HFFc6 (cell line): ENCODE results near the gene CSNK1E. TPM values are rescaled to one million over a fixed set of nuclear protein-coding genes. Genes with fewer than 3 reads are reported as not detected.

Experiments
- DNase-seq: peaks from one replicate; pipeline ENCODE4 v3.0.0-alpha.2; 2018
- H3K27ac Mint-ChIP-seq: 2 replicates; pipeline ENCODE4 v1.8.0; 2020; ENCODE audit warnings: mild to moderate bottlenecking, mixed read lengths
- H3K27me3 Mint-ChIP-seq: 2 replicates; pipeline ENCODE4 v1.8.0; 2021; ENCODE audit warnings: mild to moderate bottlenecking, moderate library complexity, mixed read lengths; ENCODE audit not compliant: insufficient read depth
- H3K36me3 Mint-ChIP-seq: 2 replicates; pipeline ENCODE4 v1.8.0; 2021; ENCODE audit warnings: low read depth, mixed read lengths
- H3K4me1 Mint-ChIP-seq: 2 replicates; pipeline ENCODE4 v1.8.0; 2020; ENCODE audit warnings: low read depth, mixed read lengths
- H3K4me3 Mint-ChIP-seq: 2 replicates; pipeline ENCODE4 v1.8.0; 2020; ENCODE audit warnings: mild to moderate bottlenecking, moderate library complexity, mixed read lengths
- H3K9me3 Mint-ChIP-seq: 2 replicates; pipeline ENCODE4 v1.8.0; 2020; ENCODE audit warnings: mild to moderate bottlenecking, mixed read lengths
- total RNA-seq, 6 experiments: library from RNA; stranded (reverse); fragmentation: NEBNext Ultra II Directional; extraction: Animal tissue kit (Norgen Biotek cat#: 25700); gene quantifications; 2 replicates in 1 of 6; 3 replicates in 5 of 6; pipeline ENCODE4 v1.2.3, GENCODE V29; 2021
- TF ChIP-seq, protein P1 (sequence below): fragments of 200-600 bp; sonication (generic); IDR thresholded peaks from 2 replicates; pipeline ENCODE4 v1.5.0; 2021; ENCODE audit warnings: antibody characterized with exemption, mild to moderate bottlenecking

Gene CSNK1E
- total RNA-seq, 6 experiments from 2014 or later = 166 to 184 (median 172) TPM

DNA sequence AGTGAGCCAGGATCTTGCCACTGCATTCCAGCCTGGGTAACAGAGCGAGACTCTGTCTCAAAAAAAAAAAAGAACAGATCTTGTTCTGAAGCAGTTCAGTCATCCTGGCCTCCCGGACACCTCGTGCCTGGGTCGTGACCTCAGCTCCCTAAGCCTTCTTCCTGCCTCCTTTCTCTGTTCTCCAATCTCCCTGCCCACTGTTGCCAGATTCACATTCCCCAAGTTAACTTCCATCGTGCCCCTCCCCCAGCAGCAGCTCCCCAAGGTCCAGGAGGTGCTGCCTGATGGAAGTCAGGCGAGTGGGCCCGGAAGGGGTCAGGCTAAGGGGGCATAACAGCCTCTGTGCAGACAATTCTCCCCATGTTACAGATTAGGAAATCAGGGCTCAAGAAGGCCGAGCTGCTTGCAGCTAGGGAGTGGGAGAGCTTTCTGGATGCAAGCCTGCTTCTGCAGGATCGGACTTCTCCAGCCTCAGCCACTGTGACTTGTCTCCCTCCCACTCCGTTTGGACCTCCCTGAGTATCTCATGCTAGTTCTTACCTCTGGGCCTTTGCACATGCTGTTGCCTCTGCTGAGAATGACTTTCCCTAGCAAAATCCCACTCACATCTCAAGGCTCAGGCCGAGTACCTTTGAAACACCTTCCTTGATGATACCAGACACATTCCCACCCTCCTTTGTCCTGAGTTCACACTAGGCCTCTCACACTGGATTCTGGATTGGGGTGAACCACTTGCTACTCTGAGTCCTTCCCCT is 30.1 kb downstream of the CSNK1E start:
- Mint-ChIP-seq H3K27me3 (peaks cover 18% of the 10 kb centered on the region), H3K4me1 (peaks cover 36% of the 10 kb centered on the region), H3K36me3 (peaks cover 11% of the 10 kb centered on the region), H3K4me3 (0 out of 2 replicates have a peak overlapping the region, but pooled peaks have one; percentile 11), H3K9me3 (no peaks in the 10 kb centered on the region), H3K27ac (peak overlapping the region; percentile 57; the same call in 1 of the 2 replicates)
- no peak for DNase-seq
- TF ChIP-seq, protein P1, sequence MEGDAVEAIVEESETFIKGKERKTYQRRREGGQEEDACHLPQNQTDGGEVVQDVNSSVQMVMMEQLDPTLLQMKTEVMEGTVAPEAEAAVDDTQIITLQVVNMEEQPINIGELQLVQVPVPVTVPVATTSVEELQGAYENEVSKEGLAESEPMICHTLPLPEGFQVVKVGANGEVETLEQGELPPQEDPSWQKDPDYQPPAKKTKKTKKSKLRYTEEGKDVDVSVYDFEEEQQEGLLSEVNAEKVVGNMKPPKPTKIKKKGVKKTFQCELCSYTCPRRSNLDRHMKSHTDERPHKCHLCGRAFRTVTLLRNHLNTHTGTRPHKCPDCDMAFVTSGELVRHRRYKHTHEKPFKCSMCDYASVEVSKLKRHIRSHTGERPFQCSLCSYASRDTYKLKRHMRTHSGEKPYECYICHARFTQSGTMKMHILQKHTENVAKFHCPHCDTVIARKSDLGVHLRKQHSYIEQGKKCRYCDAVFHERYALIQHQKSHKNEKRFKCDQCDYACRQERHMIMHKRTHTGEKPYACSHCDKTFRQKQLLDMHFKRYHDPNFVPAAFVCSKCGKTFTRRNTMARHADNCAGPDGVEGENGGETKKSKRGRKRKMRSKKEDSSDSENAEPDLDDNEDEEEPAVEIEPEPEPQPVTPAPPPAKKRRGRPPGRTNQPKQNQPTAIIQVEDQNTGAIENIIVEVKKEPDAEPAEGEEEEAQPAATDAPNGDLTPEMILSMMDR = no peak

DNA sequence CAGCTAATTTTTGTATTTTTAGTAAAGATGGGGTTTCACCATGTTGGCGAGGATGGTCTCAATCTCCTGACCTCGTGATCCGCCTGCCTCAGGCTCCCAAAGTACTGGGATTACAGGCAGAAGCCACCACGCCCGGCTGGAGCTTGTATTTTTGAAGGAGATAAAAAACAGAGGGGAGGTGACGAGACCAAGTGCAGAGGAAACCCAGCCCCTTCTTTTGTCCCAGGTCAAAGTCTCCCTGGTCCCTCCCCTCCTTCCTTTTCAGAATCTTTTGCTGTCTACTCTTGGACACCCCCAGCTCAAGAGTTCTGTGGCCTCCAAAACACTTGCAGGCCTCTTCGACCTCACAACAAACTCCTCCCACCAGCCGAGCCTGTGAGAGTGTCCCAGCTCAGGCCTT is 32.2 kb downstream of the CSNK1E start:
- Mint-ChIP-seq H3K9me3 (no peaks in the 10 kb centered on the region), H3K36me3 (peaks cover 13% of the 10 kb centered on the region)

DNA sequence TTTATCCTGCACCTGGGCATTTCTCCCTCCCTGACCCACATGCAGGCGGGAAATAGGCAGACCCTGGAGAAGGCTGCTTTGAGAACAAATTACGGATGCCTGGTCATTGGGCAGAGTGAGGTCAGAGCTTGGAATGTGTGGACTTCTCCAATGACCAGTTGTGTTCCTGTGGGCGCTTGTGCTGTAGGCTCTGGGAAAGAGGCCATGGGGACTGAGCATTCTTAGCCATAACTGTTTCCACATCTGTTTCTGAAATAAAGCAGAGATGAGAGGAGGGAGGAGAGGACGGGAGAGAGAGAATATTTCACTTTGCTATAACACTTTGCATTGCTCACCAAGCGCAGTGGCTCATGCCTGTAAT is 33.2 kb downstream of the CSNK1E start:
- Mint-ChIP-seq H3K27ac (peak overlapping the region; percentile 85), H3K27me3 (peaks cover 18% of the 10 kb centered on the region), H3K36me3 (peaks cover 13% of the 10 kb centered on the region), H3K4me1 (peaks cover 36% of the 10 kb centered on the region), H3K9me3 (no peaks in the 10 kb centered on the region), H3K4me3 (peak overlapping the region; percentile 15)
- TF ChIP-seq, protein P1 = no peak
- peak; percentile 90 for DNase-seq

More for the DNA sequence above, 32.2 kb downstream of the CSNK1E start:
- H3K4me3 Mint-ChIP-seq = no peak overlapping the region
- TF ChIP-seq, protein P1 = no peak
- DNase-seq = no peak
- peak overlapping the region; percentile 79 for H3K27ac Mint-ChIP-seq
- H3K4me1 Mint-ChIP-seq = peaks cover 36% of the 10 kb centered on the region
- H3K27me3 Mint-ChIP-seq = peaks cover 18% of the 10 kb centered on the region

DNA sequence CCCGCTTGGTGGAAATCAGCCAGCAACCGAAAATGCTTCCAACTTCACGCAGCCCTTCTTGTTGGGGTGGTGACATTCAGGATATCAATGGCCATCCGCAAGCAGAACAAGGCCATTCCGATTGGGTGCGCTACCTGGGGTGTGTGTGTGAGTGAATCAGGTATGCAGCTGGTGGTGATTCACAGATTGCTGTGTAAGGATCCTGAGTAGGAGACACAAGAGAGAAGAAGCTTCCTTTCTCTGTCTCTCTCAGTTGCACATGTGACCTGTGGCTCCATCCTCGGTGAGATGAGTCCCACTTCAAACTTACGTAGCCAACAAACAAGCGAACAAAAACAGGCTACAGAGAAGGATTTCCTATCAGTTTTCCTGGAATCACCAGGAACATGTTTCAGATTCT is 34.8 kb downstream of the CSNK1E start:
- peaks cover 39% of the 10 kb centered on the region for H3K4me1 Mint-ChIP-seq
- peaks cover 7% of the 10 kb centered on the region for H3K36me3 Mint-ChIP-seq
- TF ChIP-seq, protein P1 = no peak
- no peak overlapping the region for H3K4me3 Mint-ChIP-seq
- no peak for DNase-seq
- H3K27ac Mint-ChIP-seq = peak overlapping the region; percentile 85
- H3K9me3 Mint-ChIP-seq = no peaks in the 10 kb centered on the region
- H3K27me3 Mint-ChIP-seq = peaks cover 16% of the 10 kb centered on the region

DNA sequence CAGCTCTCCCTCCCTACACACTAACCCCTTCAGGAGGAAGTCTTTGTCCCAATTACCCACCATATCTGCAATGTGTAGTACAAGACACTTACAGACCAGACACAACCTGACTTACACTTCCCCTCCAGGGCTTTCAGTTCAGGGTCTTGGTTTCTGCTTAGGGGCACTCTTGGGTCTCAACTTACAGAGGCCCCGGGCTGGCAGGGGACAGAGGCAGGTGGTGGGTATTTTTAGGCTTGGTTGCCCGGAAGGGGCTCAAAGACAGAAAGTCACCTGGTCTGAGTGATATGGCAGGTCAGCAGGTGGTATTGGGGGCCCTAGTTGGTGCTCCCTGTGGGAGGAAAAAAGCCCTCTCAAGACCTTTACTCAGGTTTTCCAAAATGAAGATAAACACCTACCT is 41.1 kb downstream of the CSNK1E start:
- Mint-ChIP-seq H3K4me3 (no peak overlapping the region), H3K36me3 (no peaks in the 10 kb centered on the region; the same call in 1 of the 2 replicates), H3K9me3 (no peaks in the 10 kb centered on the region), H3K27me3 (no peaks in the 10 kb centered on the region; the same call in none of the 2 replicates), H3K4me1 (peaks cover 27% of the 10 kb centered on the region), H3K27ac (no peak overlapping the region)
- no peak for DNase-seq
- TF ChIP-seq, protein P1 = no peak
